ENCODE results near the gene RARA.

DNA sequence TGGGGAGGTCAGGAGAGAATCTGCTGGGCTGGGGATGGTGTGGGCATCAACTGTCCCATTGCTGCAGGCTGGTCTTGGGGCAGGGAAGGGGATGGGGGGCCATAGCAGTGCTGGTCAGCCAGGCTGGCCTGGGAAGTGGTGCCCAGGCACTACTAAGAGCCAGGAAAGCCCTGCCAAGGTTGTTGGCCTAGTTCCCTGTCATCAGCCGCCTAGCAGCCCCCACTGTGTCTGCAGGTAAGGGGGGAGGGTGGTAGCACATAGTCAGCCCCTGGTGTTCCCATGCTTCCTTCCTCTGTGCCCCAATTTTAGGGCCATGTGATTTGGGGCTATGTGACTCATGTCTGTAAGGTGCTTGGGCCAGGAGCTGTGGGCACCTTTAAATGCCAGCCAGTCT lies 37.8 kb downstream of the RARA start:
- TF ChIP-seq, protein P1, sequence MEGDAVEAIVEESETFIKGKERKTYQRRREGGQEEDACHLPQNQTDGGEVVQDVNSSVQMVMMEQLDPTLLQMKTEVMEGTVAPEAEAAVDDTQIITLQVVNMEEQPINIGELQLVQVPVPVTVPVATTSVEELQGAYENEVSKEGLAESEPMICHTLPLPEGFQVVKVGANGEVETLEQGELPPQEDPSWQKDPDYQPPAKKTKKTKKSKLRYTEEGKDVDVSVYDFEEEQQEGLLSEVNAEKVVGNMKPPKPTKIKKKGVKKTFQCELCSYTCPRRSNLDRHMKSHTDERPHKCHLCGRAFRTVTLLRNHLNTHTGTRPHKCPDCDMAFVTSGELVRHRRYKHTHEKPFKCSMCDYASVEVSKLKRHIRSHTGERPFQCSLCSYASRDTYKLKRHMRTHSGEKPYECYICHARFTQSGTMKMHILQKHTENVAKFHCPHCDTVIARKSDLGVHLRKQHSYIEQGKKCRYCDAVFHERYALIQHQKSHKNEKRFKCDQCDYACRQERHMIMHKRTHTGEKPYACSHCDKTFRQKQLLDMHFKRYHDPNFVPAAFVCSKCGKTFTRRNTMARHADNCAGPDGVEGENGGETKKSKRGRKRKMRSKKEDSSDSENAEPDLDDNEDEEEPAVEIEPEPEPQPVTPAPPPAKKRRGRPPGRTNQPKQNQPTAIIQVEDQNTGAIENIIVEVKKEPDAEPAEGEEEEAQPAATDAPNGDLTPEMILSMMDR (conservative IDR thresholded peaks at IDR 0.05; ENCODE audit: low read depth, low read length), result no peak
- no peak for TF ChIP-seq EZH2 (IDR thresholded peaks at IDR 0.05; ENCODE audit: borderline replicate concordance, low read depth, low read length, poor library complexity, severe bottlenecking)

Measured in A673 (cell line).